ENCODE measurements around the gene CAPN12. TPM values are rescaled to one million over a fixed set of nuclear protein-coding genes. Genes with fewer than 3 reads are reported as not detected.

CAPN12 gene
- total RNA-seq, 1 experiment from 2014 or later, result not detected

DNA sequence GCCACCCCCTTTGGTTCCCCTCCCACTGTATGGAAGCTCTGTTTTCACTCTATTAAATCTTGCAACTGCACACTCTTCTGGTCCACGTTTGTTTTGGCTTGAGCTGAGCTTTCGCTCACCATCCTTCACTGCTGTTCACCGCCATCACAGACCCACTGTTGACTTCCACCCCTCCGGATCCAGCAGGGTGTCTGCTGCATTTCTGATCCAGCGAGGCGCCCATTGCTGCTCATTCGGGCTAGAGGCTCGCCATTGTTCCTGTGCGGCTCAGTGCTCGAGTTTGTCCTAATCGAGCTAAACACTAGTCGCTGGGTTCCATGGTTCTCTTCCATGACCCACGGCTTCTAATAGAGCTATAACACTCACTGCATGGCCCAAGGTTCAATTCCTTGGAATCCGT is 54.1 kb downstream of the CAPN12 start:
- Mint-ChIP-seq H3K27ac (ENCODE audit: low read depth, unreplicated experiment) (peak overlapping the region; percentile 98), H3K4me1 (ENCODE audit: insufficient read depth, unreplicated experiment) (peaks cover 62% of the 10 kb centered on the region), H3K27me3 (ENCODE audit: insufficient read depth, unreplicated experiment) (no peaks in the 10 kb centered on the region), H3K36me3 (ENCODE audit: insufficient read depth, unreplicated experiment) (peaks cover 30% of the 10 kb centered on the region), H3K4me3 (ENCODE audit: unreplicated experiment) (no peak overlapping the region), H3K9me3 (ENCODE audit: unreplicated experiment) (no peaks in the 10 kb centered on the region)
- TF ChIP-seq, protein P1, sequence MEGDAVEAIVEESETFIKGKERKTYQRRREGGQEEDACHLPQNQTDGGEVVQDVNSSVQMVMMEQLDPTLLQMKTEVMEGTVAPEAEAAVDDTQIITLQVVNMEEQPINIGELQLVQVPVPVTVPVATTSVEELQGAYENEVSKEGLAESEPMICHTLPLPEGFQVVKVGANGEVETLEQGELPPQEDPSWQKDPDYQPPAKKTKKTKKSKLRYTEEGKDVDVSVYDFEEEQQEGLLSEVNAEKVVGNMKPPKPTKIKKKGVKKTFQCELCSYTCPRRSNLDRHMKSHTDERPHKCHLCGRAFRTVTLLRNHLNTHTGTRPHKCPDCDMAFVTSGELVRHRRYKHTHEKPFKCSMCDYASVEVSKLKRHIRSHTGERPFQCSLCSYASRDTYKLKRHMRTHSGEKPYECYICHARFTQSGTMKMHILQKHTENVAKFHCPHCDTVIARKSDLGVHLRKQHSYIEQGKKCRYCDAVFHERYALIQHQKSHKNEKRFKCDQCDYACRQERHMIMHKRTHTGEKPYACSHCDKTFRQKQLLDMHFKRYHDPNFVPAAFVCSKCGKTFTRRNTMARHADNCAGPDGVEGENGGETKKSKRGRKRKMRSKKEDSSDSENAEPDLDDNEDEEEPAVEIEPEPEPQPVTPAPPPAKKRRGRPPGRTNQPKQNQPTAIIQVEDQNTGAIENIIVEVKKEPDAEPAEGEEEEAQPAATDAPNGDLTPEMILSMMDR (IDR thresholded peaks at IDR 0.05; ENCODE audit: unreplicated experiment), result no peak
- POLR2A ChIA-PET, result interaction anchor here (0.7 to 15.0 kb wide), 5 partner anchors 8 to 159 kb away, joined by 3 to 521 read pairs (median 5); partner anchors contain the start of genes ACTN4 and HNRNPL
- intact Hi-C loops (cut with micrococcal nuclease), result no loop called here
- no TSS peak for BruUV-seq (replicated peaks)
- no peak for DNase-seq (ENCODE audit: unreplicated experiment)
- CTCF ChIA-PET, result interaction anchor here (0.6 to 2.9 kb wide), 4 partner anchors 40 to 175 kb away, joined by 3 to 9 read pairs (median 4); partner anchors contain the start of gene ACTN4

DNA sequence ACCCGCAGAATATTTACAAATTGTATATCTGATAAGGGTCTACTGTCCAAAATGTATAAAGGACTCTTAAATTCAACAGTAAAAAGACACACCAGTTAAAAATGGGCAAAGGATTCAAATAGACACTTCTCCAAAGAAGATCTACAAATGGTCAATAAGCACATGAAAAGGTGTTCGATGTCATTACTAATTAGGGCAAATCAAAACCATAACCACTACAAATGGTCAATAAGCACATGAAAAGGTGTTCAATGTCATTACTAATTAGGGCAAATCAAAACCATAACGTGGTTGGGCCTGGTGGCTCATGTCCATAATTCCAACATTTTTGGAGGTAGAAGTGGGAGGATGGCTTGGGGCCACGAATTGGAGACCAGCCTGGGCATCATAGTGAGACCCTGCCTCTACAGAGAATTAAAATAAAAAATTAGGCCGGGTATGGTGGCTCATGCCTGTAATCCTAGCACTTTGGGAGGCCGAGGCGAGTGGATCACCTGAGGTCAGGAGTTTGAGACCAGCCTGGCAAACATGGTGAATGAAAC is 56.4 kb downstream of the CAPN12 start:
- BruUV-seq (replicated peaks), result no TSS peak
- CTCF ChIA-PET, result interaction anchor here (0.6 to 1.0 kb wide), 4 partner anchors 38 to 244 kb away, joined by 3 read pairs; no protein-coding TSS in a partner anchor
- H3K27me3 Mint-ChIP-seq (ENCODE audit: insufficient read depth, unreplicated experiment), result no peaks in the 10 kb centered on the region
- DNase-seq (ENCODE audit: unreplicated experiment), result no peak
- peaks cover 71% of the 10 kb centered on the region for H3K4me1 Mint-ChIP-seq (ENCODE audit: insufficient read depth, unreplicated experiment)
- POLR2A ChIA-PET, result interaction anchor here (0.6 to 15.0 kb wide), 4 partner anchors 17 to 143 kb away, joined by 3 to 521 read pairs (median 4); partner anchors contain the start of gene ACTN4
- H3K4me3 Mint-ChIP-seq (ENCODE audit: unreplicated experiment), result no peak overlapping the region
- no peaks in the 10 kb centered on the region for H3K9me3 Mint-ChIP-seq (ENCODE audit: unreplicated experiment)
- H3K27ac Mint-ChIP-seq (ENCODE audit: low read depth, unreplicated experiment), result peak overlapping the region; percentile 98
- H3K36me3 Mint-ChIP-seq (ENCODE audit: insufficient read depth, unreplicated experiment), result peaks cover 26% of the 10 kb centered on the region
- intact Hi-C loops (cut with micrococcal nuclease), result no loop called here
- TF ChIP-seq, protein P1 (IDR thresholded peaks at IDR 0.05; ENCODE audit: unreplicated experiment), result no peak

DNA sequence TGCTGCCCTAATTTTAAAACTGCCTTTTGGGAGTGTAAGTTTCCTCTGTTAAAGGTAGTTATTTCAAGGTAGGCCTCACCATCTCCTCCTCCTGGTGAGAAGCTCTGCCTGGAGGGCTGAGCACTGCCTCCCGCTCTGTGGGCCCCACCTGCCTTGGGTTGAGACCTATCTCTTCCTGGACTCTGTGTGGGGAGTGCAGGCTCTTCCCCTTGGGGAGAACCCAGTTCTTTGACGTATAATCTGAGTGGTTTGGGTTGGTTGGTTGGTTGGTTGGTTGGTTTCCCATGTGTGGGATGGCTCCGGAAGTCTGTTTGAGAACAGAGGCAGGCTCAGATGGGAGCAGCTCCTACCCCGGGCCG is 57.8 kb downstream of the CAPN12 start:
- no peak overlapping the region for H3K4me3 Mint-ChIP-seq (ENCODE audit: unreplicated experiment)
- intact Hi-C loops (cut with micrococcal nuclease), result no loop called here
- BruUV-seq (replicated peaks), result no TSS peak
- ChIA-PET POLR2A (interaction anchor here (0.6 to 15.0 kb wide), 5 partner anchors 10 to 148 kb away, joined by 3 to 521 read pairs (median 3); partner anchors contain the start of genes ACTN4 and ECH1), CTCF (interaction anchor here (0.6 to 2.6 kb wide), 10 partner anchors 14 to 699 kb away, joined by 3 to 17 read pairs (median 3); no protein-coding TSS in a partner anchor)
- H3K36me3 Mint-ChIP-seq (ENCODE audit: insufficient read depth, unreplicated experiment), result peaks cover 31% of the 10 kb centered on the region
- TF ChIP-seq, protein P1 (IDR thresholded peaks at IDR 0.05; ENCODE audit: unreplicated experiment), result no peak
- H3K9me3 Mint-ChIP-seq (ENCODE audit: unreplicated experiment), result no peaks in the 10 kb centered on the region
- DNase-seq (ENCODE audit: unreplicated experiment), result no peak
- no peaks in the 10 kb centered on the region for H3K27me3 Mint-ChIP-seq (ENCODE audit: insufficient read depth, unreplicated experiment)
- H3K4me1 Mint-ChIP-seq (ENCODE audit: insufficient read depth, unreplicated experiment), result peaks cover 65% of the 10 kb centered on the region
- peak overlapping the region; percentile 98 for H3K27ac Mint-ChIP-seq (ENCODE audit: low read depth, unreplicated experiment)

DNA sequence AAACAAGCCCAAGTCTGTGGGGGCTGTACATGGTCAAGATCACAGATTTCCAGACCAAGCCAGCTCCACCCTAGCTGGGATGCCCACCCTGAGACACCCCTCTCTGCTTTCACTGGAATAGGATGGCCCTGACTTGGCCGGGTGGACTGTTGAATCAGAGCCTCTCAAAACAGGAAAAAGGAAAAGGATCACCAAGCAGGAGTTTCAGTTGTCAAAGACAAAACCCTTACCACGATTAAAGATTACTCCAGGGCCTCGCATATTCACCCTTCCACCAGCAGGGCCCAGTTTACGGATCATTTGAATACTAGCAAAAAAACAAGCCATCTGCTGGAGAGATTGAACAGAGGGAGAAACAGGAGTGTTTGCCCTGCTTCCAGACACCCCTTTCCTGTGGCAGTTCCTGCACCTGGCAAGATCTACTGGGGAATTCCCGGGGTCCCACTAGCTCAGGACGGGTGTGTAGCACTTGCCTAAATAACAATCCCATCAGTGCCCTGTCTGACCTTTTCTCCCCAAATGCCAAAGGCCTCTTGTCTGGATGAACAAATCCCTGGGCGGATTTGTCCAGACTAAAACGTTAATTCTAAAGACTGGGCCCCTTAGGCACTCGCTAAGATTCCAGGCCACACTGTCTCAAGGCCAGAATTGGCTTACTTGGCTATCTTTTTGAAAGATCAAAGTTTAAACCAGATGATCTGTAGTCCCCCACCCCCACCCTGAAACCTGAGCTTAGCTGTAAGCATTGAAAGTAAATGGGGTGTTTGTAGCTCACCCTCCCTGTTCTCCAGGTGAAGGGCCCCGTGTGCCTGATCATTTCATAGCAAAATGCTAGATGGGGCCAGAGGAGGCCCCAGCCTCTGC is 58.4 kb downstream of the CAPN12 start:
- CTCF ChIA-PET, result interaction anchor here (0.6 to 2.6 kb wide), 9 partner anchors 14 to 699 kb away, joined by 3 to 17 read pairs (median 3); no protein-coding TSS in a partner anchor

More for the DNA sequence above, 58.4 kb downstream of the CAPN12 start:
- peak; percentile 79 for DNase-seq (ENCODE audit: unreplicated experiment)
- H3K27ac Mint-ChIP-seq (ENCODE audit: low read depth, unreplicated experiment), result peak overlapping the region; percentile 98
- H3K36me3 Mint-ChIP-seq (ENCODE audit: insufficient read depth, unreplicated experiment), result peaks cover 35% of the 10 kb centered on the region
- peak overlapping the region; percentile 19 for H3K4me3 Mint-ChIP-seq (ENCODE audit: unreplicated experiment)
- H3K9me3 Mint-ChIP-seq (ENCODE audit: unreplicated experiment), result no peaks in the 10 kb centered on the region
- no TSS peak for BruUV-seq (replicated peaks)
- no peaks in the 10 kb centered on the region for H3K27me3 Mint-ChIP-seq (ENCODE audit: insufficient read depth, unreplicated experiment)
- TF ChIP-seq, protein P1 (IDR thresholded peaks at IDR 0.05; ENCODE audit: unreplicated experiment), result peak; percentile 37
- intact Hi-C loops (cut with micrococcal nuclease), result loop anchor here (2.0 kb wide), 1 partner anchor 35 kb away; no protein-coding TSS in a partner anchor
- POLR2A ChIA-PET, result interaction anchor here (0.7 to 15.0 kb wide), 5 partner anchors 15 to 149 kb away, joined by 3 to 521 read pairs (median 4); partner anchors contain the start of genes ACTN4 and ECH1
- H3K4me1 Mint-ChIP-seq (ENCODE audit: insufficient read depth, unreplicated experiment), result peaks cover 70% of the 10 kb centered on the region
